GM18520 (cell line): Measurements from ENCODE around the gene FRMPD1.
"Not testable (repeated sequence)": the region's sequence is repeated elsewhere in the genome, so short reads cannot be mapped to it uniquely, and the experiment has no call there.

ENCODE experiments used
- ATAC-seq: cut with Tn5 transposase; IDR thresholded peaks from one replicate; pipeline ENCODE4 v1.9.1; 2021; ENCODE audit not compliant: unreplicated experiment

FRMPD1 gene

GRCh38 chr9:37650873-37651768 lies at the start of gene FRMPD1:
Gene FRMPD1, plus strand, starts transcription at chr9:37650954. Its CDS starts 41,688 bp downstream, at chr9:37692642.
- peak; percentile 75 for ATAC-seq

- not testable (repeated sequence) for ATAC-seq
Measured at GRCh38 chr9:37602061-37602460, 48.7 kb upstream of the FRMPD1 start.

- no peak for ATAC-seq
Measured at GRCh38 chr9:37602817-37603216, 47.9 kb upstream of the FRMPD1 start.

- no peak for ATAC-seq
Measured at GRCh38 chr9:37604296-37604695, 46.5 kb upstream of the FRMPD1 start.

GRCh38 chr9:37608250-37608649 lies 42.5 kb upstream of the FRMPD1 start:
- ATAC-seq: no peak

GRCh38 chr9:37609735-37610397 lies 40.9 kb upstream of the FRMPD1 start:
- ATAC-seq: no peak

- no peak for ATAC-seq
Measured at GRCh38 chr9:37611014-37611413, 39.7 kb upstream of the FRMPD1 start.

GRCh38 chr9:37611961-37612360 lies 38.8 kb upstream of the FRMPD1 start:
- no peak for ATAC-seq

GRCh38 chr9:37617161-37617560 lies 33.6 kb upstream of the FRMPD1 start:
- no peak for ATAC-seq

- ATAC-seq: no peak
Measured at GRCh38 chr9:37617832-37618231, 32.9 kb upstream of the FRMPD1 start.

- no peak for ATAC-seq
Measured at GRCh38 chr9:37618817-37619216, 31.9 kb upstream of the FRMPD1 start.

- no peak for ATAC-seq
Measured at GRCh38 chr9:37619806-37620205, 30.9 kb upstream of the FRMPD1 start.

GRCh38 chr9:37620396-37620795 lies 30.4 kb upstream of the FRMPD1 start:
- ATAC-seq: no peak

- no peak for ATAC-seq
Measured at GRCh38 chr9:37621273-37622121, 29.3 kb upstream of the FRMPD1 start.

- ATAC-seq: no peak
Measured at GRCh38 chr9:37622462-37622861, 28.3 kb upstream of the FRMPD1 start.

GRCh38 chr9:37623267-37623666 lies 27.5 kb upstream of the FRMPD1 start:
- no peak for ATAC-seq

- no peak for ATAC-seq
Measured at GRCh38 chr9:37624073-37624472, 26.7 kb upstream of the FRMPD1 start.

GRCh38 chr9:37625036-37625757 lies 25.6 kb upstream of the FRMPD1 start:
- no peak for ATAC-seq

GRCh38 chr9:37625758-37626147 lies 25.0 kb upstream of the FRMPD1 start:
- no peak for ATAC-seq

GRCh38 chr9:37626708-37627292 lies 24.0 kb upstream of the FRMPD1 start:
- ATAC-seq: no peak
